Measurements from ENCODE around the gene CSNK2B.

- TF ChIP-seq CTCF (IDR thresholded peaks at IDR 0.05) = no peak
- TF ChIP-seq POLR2A (IDR thresholded peaks at IDR 0.05) = no peak
These were observed 3.7 kb upstream of the CSNK2B start for GRCh38 chr6:31662124-31662723.

All from body of pancreas (tissue), 4 donors.